GM19397 (cell line): ENCODE data around the gene TNFRSF21.
"Not testable (repeated sequence)": the region's sequence is repeated elsewhere in the genome, so short reads cannot be mapped to it uniquely, and the experiment has no call there.

ENCODE experiments used
- ATAC-seq: cut with Tn5 transposase; IDR thresholded peaks from one replicate; pipeline ENCODE4 v1.9.1; 2021; ENCODE audit warnings: mild to moderate bottlenecking, moderate library complexity; ENCODE audit not compliant: unreplicated experiment

The TNFRSF21 gene

GRCh38 chr6:47309291-47310130 is at the start of gene TNFRSF21:
Gene TNFRSF21, minus strand, starts transcription at chr6:47309905. Its CDS starts 394 bp downstream, at chr6:47309511.
- ATAC-seq, result peak; percentile 95

DNA sequence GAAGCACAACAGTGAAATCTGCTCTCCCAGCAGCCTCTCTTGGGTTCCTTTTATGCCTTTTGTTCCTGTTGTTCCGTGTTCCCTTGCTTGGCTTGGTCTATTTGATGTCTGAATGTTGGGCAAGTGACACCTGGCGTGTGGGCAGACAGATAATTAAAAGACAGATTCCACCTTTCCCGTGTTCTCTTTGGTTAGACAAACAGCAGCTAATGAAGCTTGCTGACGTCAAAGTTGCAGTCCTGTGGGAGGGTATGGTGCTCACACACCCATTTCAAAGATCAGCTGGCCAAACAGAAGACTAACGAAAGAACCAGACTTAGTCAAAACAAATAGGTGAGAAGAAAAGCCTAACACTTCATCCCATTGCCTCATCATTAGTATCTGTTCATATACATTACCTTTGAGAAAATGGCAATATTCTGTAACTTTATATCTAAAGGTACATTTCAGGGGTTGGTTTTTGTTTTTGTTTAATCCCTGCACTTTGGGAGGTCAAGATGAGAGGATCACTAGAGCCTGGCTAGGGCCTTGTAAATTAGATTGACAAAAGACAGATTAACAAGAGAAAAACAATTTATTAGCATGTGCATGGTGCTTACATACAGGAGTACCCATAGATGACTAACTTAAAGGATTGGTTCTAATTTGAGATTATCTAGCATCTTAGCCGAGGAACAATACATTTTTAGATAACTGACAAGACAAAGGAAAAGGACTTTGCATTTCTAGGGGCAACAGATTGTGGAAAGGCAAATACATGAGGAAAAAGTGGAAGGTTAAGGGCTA is 48.9 kb upstream of the TNFRSF21 start:
- no peak for ATAC-seq

- ATAC-seq, result peak; percentile 61
Measured at GRCh38 chr6:47357827-47358226, 48.1 kb upstream of the TNFRSF21 start.

GRCh38 chr6:47355496-47355895 is 45.8 kb upstream of the TNFRSF21 start:
- no peak for ATAC-seq

DNA sequence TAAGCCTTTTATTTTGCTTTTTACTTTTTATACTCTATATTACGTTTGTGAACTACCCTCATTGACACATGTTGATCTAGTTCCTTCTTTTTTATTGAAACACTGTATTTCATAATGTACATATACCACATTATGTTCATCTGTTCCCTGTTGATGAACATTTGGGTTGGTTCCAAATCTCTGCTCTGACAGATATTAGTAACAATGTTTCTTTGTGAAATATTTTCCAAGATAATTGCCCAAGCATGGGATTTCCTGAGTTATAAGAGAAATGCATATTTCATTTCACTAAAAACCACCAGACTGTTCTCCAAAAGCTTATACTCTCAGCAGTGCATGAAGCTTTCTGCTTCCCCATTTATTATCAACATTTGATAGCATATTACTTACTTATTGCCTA is 44.2 kb upstream of the TNFRSF21 start:
- no peak for ATAC-seq

DNA sequence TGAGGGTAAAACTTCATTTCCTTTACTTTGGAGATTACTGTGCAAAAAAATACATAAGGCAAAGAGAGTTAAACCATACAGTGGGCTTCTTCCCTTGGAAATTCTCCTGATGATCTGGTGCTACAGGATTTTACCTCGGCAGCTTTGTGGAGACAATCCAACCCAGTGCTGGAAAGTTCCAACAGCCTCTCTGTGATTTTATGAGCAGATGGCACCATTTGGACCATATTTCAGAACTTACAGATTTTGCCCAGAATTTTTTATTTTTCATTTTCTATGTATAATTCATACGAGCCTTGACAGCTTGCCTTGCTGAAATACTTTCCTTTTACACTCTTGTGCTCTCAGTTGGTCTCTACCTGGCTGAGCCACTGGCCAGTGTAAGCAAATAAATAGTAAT is 43.3 kb upstream of the TNFRSF21 start:
- ATAC-seq, result no peak

GRCh38 chr6:47352194-47352920 is 42.7 kb upstream of the TNFRSF21 start:
- ATAC-seq, result no peak

- ATAC-seq, result no peak
Measured at GRCh38 chr6:47351621-47352020, 41.9 kb upstream of the TNFRSF21 start.

- ATAC-seq, result no peak
Measured at GRCh38 chr6:47349931-47350330, 40.2 kb upstream of the TNFRSF21 start.

GRCh38 chr6:47348316-47348863 is 38.7 kb upstream of the TNFRSF21 start:
- ATAC-seq, result no peak

DNA sequence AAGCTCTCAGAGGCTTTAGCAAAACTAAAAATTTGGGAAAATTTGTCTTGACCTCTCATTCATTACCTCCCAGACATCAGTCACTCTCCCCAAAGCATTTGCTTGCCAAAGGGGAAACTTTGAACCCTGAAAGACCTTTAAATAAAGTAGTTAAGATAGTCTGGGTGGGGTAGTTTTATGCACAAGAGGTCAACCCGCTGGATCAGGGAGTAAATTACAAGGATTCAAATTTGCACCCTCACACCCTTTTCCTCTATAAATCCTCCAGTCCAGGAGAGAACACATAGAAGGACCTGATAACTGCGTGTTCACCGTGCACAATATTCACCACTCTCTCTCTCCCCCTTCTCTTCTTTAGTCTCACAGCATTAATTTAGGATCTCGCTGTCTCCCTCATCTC is 36.1 kb upstream of the TNFRSF21 start:
- no peak for ATAC-seq

GRCh38 chr6:47344022-47344421 is 34.3 kb upstream of the TNFRSF21 start:
- ATAC-seq, result no peak

DNA sequence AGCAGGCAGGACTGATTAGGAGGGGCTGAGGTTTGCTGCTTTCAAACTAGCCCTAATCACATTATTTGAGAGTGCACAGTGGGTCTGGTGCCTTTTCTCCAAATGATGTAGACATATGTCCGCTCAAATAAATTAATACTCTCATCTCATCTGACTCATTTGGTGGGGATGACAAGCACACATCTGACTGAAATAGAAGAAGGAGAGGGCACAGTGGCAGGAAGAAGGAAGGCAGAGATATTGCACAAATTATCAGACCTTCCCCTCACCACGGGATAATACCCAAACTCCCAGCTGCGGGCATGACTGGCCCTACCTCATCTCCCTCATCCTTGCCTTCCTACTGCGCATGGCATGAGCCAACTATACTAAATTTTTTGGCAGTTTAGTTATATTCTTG is 33.9 kb upstream of the TNFRSF21 start:
- no peak for ATAC-seq

DNA sequence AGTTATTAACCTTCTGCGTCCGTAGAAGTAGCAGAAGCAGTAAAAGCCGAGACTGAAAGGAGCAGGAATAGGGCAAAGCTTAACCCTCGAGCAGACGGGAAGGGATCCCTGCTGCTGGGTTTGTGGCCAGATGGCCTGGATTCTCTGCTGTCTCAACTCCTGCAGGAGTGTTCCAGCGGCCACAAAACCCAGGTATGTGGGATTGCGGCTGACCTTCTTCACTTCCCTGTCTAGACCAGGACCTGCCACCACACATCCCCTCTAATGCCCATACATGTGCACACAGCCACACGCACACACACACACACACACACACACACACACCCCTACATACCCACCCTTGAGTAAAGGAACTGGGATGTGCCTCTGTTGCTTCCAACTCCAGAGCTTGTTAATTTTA is 33.1 kb upstream of the TNFRSF21 start:
- ATAC-seq, result no peak

- no peak for ATAC-seq
Measured at GRCh38 chr6:47337519-47337918, 27.8 kb upstream of the TNFRSF21 start.

GRCh38 chr6:47336334-47336733 is 26.6 kb upstream of the TNFRSF21 start:
- no peak for ATAC-seq

GRCh38 chr6:47335466-47335865 is 25.8 kb upstream of the TNFRSF21 start:
- ATAC-seq, result peak; percentile 91

DNA sequence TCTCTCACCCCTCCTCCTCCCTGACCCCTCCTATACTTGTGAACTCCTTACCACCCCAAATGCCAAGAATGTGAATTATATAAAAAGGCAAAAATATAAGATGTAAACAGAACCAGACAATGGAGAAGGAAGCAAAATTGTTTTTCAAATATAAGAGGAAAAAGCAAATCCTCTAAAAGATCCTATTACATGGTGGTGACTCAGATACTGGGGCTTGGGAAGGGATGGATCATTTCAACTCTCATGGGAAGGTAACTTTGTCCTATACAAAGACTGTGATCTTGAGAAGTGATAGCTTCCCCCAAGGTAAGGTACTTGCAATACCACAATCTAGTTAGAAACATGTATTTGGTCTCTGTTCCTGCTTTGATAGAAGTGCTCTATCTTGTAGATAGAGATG is 24.6 kb upstream of the TNFRSF21 start:
- ATAC-seq, result no peak

DNA sequence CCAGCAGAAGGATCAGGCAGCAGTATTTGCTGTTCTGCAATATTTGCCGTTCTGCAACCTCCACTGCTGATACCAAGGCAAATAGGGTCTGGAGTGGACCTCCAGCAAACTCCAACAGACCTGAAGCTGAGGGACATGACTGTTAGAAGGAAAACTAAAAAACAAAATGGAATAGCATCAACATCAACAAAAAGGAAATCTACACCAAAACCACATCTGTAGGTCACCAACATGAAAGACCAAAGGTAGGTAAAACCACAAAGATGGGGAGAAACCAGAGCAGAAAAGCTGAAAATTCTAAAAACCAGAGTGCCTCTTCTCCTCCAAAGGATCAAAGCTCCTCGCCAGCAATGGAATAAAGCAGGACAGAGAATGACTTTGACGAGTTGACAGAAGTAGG is 18.9 kb upstream of the TNFRSF21 start:
- ATAC-seq, result not testable (repeated sequence)

GRCh38 chr6:47328139-47328538 is 18.4 kb upstream of the TNFRSF21 start:
- not testable (repeated sequence) for ATAC-seq

DNA sequence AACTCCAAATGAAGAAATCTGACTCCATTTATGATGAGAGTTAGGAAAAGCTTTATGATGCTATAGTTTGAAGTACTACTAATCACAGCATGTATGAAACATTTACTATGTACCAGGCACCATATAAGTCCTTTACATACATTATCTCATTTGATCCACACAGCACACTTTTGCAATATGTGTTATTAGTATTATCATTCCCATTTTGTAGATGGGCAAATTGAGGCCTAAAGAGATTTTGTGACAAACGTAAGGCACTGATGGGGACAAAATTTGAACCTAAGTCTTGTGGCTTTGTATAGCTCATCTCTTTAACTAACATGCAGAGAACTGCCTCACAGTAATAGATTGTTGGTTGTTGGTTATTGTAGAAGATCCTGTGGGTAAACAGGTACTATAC is 14.2 kb upstream of the TNFRSF21 start:
- no peak for ATAC-seq
